WTC11 (cell line): ENCODE results near the gene BICC1.

Experiments
- MXD4 ChIP-seq: fragments of 250-450 bp; sonication (Bioruptor Pico); IDR thresholded peaks from 2 replicates; pipeline ENCODE4 v1.8.0; 2021; ENCODE audit warnings: mild to moderate bottlenecking, moderate library complexity, borderline replicate concordance
- NFATC4 ChIP-seq: fragments of 250-450 bp; sonication (Bioruptor Pico); IDR thresholded peaks from 2 replicates; pipeline ENCODE4 v1.9.0; 2021; ENCODE audit warnings: mild to moderate bottlenecking
- NFE2L1 ChIP-seq: sonication (generic); formaldehyde crosslinking; IDR thresholded peaks from 2 replicates; pipeline ENCODE4 v1.8.1; 2023; ENCODE audit warnings: missing genetic modification reagents
- SP1 ChIP-seq: sonication (generic); formaldehyde crosslinking; conservative IDR thresholded peaks from 2 replicates; pipeline ENCODE4 v1.8.1; 2022; ENCODE audit warnings: missing genetic modification reagents
- TEAD4 ChIP-seq: sonication (generic); formaldehyde crosslinking; IDR thresholded peaks from 2 replicates; pipeline ENCODE4 v1.8.0; 2022; ENCODE audit warnings: mild to moderate bottlenecking, missing genetic modification reagents
- ZNF121 ChIP-seq: sonication (generic); formaldehyde crosslinking; IDR thresholded peaks from 2 replicates; pipeline ENCODE4 v1.8.0; 2023; ENCODE audit warnings: missing genetic modification reagents
- ZNF138 ChIP-seq: sonication (generic); formaldehyde crosslinking; conservative IDR thresholded peaks from 2 replicates; pipeline ENCODE4 v1.8.1; 2022; ENCODE audit warnings: mild to moderate bottlenecking, moderate library complexity, missing genetic modification reagents
- ZNF423 ChIP-seq: fragments of 250-450 bp; sonication (Bioruptor Pico); IDR thresholded peaks from 2 replicates; pipeline ENCODE4 v2.1.2; 2022; ENCODE audit warnings: mild to moderate bottlenecking, moderate library complexity
- TF ChIP-seq, protein P1 (sequence below): fragments of 200-600 bp; IDR thresholded peaks from 2 replicates; pipeline ENCODE4 v1.8.0; 2022; ENCODE audit warnings: antibody characterized with exemption
- TF ChIP-seq, protein P2 (sequence below): sonication (generic); formaldehyde crosslinking; IDR thresholded peaks from 2 replicates; pipeline ENCODE4 v1.8.1; 2023; ENCODE audit warnings: mild to moderate bottlenecking, missing genetic modification reagents
- TF ChIP-seq, protein P3 (sequence below): sonication (generic); formaldehyde crosslinking; IDR thresholded peaks from 2 replicates; pipeline ENCODE4 v1.8.0; 2023; ENCODE audit warnings: mild to moderate bottlenecking, missing genetic modification reagents
- TF ChIP-seq, protein P4 (sequence below): sonication (generic); formaldehyde crosslinking; conservative IDR thresholded peaks from 2 replicates; pipeline ENCODE4 v1.8.1; 2023; ENCODE audit warnings: mild to moderate bottlenecking, low read depth, missing genetic modification reagents, moderate library complexity
- TF ChIP-seq, protein P5 (sequence below): sonication (generic); formaldehyde crosslinking; IDR thresholded peaks from 2 replicates; pipeline ENCODE4 v1.8.0; 2022; ENCODE audit warnings: mild to moderate bottlenecking, missing genetic modification reagents
- TF ChIP-seq, protein P6 (sequence below): sonication (generic); formaldehyde crosslinking; IDR thresholded peaks from 2 replicates; pipeline ENCODE4 v1.8.1; 2023; ENCODE audit warnings: mild to moderate bottlenecking, moderate library complexity, missing genetic modification reagents

DNA sequence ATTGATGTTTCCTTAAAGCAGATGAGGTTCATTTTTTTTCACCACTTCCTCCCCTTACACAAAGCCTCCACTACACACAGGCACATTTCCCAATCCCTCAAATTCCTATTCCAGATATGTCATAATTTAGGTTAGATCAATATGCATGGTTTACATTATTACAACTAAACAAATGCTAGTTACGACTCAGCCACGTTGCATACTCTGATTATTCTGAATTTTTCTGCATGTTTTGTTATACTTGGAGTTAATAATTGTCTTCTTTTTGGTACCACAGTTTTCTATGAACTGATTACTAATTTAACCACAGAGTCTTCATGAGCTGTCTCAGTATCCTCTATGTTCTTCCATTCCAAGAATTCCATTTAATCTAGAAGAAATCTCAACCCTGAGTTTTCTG lies 4.4 kb upstream of the BICC1 start:
- no peak for TF ChIP-seq SP1 (CRISPR knock-in tag)
- TF ChIP-seq, protein P1, sequence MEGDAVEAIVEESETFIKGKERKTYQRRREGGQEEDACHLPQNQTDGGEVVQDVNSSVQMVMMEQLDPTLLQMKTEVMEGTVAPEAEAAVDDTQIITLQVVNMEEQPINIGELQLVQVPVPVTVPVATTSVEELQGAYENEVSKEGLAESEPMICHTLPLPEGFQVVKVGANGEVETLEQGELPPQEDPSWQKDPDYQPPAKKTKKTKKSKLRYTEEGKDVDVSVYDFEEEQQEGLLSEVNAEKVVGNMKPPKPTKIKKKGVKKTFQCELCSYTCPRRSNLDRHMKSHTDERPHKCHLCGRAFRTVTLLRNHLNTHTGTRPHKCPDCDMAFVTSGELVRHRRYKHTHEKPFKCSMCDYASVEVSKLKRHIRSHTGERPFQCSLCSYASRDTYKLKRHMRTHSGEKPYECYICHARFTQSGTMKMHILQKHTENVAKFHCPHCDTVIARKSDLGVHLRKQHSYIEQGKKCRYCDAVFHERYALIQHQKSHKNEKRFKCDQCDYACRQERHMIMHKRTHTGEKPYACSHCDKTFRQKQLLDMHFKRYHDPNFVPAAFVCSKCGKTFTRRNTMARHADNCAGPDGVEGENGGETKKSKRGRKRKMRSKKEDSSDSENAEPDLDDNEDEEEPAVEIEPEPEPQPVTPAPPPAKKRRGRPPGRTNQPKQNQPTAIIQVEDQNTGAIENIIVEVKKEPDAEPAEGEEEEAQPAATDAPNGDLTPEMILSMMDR, result no peak
- TF ChIP-seq MXD4 (CRISPR knock-in tag), result no peak
- TF ChIP-seq, protein P2, sequence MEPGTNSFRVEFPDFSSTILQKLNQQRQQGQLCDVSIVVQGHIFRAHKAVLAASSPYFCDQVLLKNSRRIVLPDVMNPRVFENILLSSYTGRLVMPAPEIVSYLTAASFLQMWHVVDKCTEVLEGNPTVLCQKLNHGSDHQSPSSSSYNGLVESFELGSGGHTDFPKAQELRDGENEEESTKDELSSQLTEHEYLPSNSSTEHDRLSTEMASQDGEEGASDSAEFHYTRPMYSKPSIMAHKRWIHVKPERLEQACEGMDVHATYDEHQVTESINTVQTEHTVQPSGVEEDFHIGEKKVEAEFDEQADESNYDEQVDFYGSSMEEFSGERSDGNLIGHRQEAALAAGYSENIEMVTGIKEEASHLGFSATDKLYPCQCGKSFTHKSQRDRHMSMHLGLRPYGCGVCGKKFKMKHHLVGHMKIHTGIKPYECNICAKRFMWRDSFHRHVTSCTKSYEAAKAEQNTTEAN, result no peak
- no peak for TF ChIP-seq NFATC4 (CRISPR knock-in tag)
- TF ChIP-seq, protein P3, sequence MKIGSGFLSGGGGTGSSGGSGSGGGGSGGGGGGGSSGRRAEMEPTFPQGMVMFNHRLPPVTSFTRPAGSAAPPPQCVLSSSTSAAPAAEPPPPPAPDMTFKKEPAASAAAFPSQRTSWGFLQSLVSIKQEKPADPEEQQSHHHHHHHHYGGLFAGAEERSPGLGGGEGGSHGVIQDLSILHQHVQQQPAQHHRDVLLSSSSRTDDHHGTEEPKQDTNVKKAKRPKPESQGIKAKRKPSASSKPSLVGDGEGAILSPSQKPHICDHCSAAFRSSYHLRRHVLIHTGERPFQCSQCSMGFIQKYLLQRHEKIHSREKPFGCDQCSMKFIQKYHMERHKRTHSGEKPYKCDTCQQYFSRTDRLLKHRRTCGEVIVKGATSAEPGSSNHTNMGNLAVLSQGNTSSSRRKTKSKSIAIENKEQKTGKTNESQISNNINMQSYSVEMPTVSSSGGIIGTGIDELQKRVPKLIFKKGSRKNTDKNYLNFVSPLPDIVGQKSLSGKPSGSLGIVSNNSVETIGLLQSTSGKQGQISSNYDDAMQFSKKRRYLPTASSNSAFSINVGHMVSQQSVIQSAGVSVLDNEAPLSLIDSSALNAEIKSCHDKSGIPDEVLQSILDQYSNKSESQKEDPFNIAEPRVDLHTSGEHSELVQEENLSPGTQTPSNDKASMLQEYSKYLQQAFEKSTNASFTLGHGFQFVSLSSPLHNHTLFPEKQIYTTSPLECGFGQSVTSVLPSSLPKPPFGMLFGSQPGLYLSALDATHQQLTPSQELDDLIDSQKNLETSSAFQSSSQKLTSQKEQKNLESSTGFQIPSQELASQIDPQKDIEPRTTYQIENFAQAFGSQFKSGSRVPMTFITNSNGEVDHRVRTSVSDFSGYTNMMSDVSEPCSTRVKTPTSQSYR (CRISPR knock-in tag), result no peak
- TF ChIP-seq ZNF138 (CRISPR knock-in tag), result no peak
- no peak for TF ChIP-seq ZNF121
- TF ChIP-seq, protein P4, sequence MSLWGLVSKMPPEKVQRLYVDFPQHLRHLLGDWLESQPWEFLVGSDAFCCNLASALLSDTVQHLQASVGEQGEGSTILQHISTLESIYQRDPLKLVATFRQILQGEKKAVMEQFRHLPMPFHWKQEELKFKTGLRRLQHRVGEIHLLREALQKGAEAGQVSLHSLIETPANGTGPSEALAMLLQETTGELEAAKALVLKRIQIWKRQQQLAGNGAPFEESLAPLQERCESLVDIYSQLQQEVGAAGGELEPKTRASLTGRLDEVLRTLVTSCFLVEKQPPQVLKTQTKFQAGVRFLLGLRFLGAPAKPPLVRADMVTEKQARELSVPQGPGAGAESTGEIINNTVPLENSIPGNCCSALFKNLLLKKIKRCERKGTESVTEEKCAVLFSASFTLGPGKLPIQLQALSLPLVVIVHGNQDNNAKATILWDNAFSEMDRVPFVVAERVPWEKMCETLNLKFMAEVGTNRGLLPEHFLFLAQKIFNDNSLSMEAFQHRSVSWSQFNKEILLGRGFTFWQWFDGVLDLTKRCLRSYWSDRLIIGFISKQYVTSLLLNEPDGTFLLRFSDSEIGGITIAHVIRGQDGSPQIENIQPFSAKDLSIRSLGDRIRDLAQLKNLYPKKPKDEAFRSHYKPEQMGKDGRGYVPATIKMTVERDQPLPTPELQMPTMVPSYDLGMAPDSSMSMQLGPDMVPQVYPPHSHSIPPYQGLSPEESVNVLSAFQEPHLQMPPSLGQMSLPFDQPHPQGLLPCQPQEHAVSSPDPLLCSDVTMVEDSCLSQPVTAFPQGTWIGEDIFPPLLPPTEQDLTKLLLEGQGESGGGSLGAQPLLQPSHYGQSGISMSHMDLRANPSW, result no peak
- no peak for TF ChIP-seq ZNF423 (CRISPR knock-in tag)
- TF ChIP-seq, protein P5, sequence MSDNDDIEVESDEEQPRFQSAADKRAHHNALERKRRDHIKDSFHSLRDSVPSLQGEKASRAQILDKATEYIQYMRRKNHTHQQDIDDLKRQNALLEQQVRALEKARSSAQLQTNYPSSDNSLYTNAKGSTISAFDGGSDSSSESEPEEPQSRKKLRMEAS (CRISPR knock-in tag), result no peak
- TF ChIP-seq NFE2L1 (CRISPR knock-in tag), result no peak
- no peak for TF ChIP-seq TEAD4
- TF ChIP-seq, protein P6, sequence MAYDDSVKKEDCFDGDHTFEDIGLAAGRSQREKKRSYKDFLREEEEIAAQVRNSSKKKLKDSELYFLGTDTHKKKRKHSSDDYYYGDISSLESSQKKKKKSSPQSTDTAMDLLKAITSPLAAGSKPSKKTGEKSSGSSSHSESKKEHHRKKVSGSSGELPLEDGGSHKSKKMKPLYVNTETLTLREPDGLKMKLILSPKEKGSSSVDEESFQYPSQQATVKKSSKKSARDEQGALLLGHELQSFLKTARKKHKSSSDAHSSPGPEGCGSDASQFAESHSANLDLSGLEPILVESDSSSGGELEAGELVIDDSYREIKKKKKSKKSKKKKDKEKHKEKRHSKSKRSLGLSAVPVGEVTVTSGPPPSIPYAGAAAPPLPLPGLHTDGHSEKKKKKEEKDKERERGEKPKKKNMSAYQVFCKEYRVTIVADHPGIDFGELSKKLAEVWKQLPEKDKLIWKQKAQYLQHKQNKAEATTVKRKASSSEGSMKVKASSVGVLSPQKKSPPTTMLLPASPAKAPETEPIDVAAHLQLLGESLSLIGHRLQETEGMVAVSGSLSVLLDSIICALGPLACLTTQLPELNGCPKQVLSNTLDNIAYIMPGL, result no peak
